Coronary artery (tissue), 2 donors: ENCODE results near the gene PLXNA3.
A peak's percentile ranks its signal among the peaks of the same experiment; 100 is the strongest.

Experiments used
- DNase-seq: peaks from one replicate; pipeline ENCODE4 v3.0.0-alpha.2; 2017; ENCODE audit warnings: low spot score
- H3K27ac ChIP-seq, 2 donors: fragments of 200-600 bp; sonication (generic); one replicate each; pipeline ENCODE4 v1.5.1; 2016 to 2019
- H3K4me3 ChIP-seq: fragments of 200-600 bp; sonication (generic); 2 replicates; pipeline ENCODE4 v1.5.1; 2016; ENCODE audit warnings: mild to moderate bottlenecking, moderate library complexity
- CTCF ChIP-seq: fragments of 200-600 bp; sonication (generic); IDR thresholded peaks from one replicate; pipeline ENCODE4 v1.5.1; 2019; ENCODE audit warnings: antibody characterized with exemption

PLXNA3 gene

GRCh38 chrX:154517101-154517781 is 59.2 kb downstream of the PLXNA3 start:
- no peak for DNase-seq
- peak overlapping the region; percentile 78 for H3K4me3 ChIP-seq
- peak overlapping the region; percentile 48 to 90 for H3K27ac ChIP-seq
- no peak for TF ChIP-seq CTCF

GRCh38 chrX:154519389-154519788 is 61.3 kb downstream of the PLXNA3 start:
- TF ChIP-seq CTCF, result no peak
- DNase-seq, result no peak
- no peak overlapping the region for H3K27ac ChIP-seq
- no peak overlapping the region for H3K4me3 ChIP-seq

- Histone ChIP-seq H3K27ac (no peak overlapping the region), H3K4me3 (no peak overlapping the region)
- no peak for DNase-seq
- no peak for TF ChIP-seq CTCF
Measured at GRCh38 chrX:154525606-154526490, 67.8 kb downstream of the PLXNA3 start.

- TF ChIP-seq CTCF, result no peak
- no peak for DNase-seq
- H3K4me3 ChIP-seq, result peak overlapping the region; percentile 57
- H3K27ac ChIP-seq, result peak overlapping the region; percentile 64 to 84
Measured at GRCh38 chrX:154526901-154527675, 69.0 kb downstream of the PLXNA3 start.
